Kidney epithelial cell (primary cell): ENCODE results near the gene CACNA1D. TPM values are rescaled to one million over a fixed set of nuclear protein-coding genes. Genes with fewer than 3 reads are reported as not detected.

ENCODE experiments used
- DNase-seq: peaks from one replicate; pipeline ENCODE4 v3.0.0-alpha.2; 2010; ENCODE audit warnings: low read depth
- H3K27me3 ChIP-seq: 2 replicates; pipeline ENCODE4 v1.6.0; 2011; ENCODE audit warnings: low read length; ENCODE audit not compliant: control insufficient read depth, insufficient read depth
- H3K36me3 ChIP-seq: 2 replicates; pipeline ENCODE4 v1.5.1; 2011; ENCODE audit warnings: low read length; ENCODE audit not compliant: control insufficient read depth, insufficient read depth
- H3K4me3 ChIP-seq: 2 replicates; pipeline ENCODE4 v1.5.1; 2011; ENCODE audit warnings: low read depth, mild to moderate bottlenecking, control low read depth, low read length
- CTCF ChIP-seq: IDR thresholded peaks from 2 replicates; pipeline ENCODE4 v1.5.1; 2011; ENCODE audit warnings: mild to moderate bottlenecking, moderate library complexity, low read length, control low read depth, inconsistent platforms; ENCODE audit not compliant: insufficient read depth, poor library complexity, severe bottlenecking
- total RNA-seq: library from RNA; depleted of rRNA; stranded (reverse); fragments of >200 nt; gene quantifications from 2 replicates; pipeline ENCODE4 v1.2.3, GENCODE V29; 2015

The CACNA1D gene
- total RNA-seq, 1 donor from 2014 or later, result 0.21 TPM

DNA sequence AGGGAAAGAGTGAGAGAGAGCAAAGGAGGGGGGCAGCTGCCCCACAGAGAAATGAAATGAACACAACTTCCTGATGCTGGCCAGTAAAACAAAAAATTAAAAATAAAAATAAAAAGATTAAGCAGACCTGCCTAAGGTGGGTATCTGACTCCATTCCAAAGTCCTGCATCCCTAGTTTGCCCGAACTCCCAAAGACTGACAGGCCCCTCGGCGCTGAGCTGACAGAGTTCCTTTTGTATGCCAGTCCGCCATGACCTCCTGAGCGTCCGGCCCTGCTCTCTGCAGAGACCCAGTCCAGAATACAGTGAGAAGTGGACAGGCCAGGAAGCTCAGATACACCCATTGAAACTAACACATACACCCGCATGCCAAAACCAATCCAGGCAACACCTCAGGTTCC lies 296.9 kb downstream of the CACNA1D start:
- TF ChIP-seq CTCF, result no peak
- H3K4me3 ChIP-seq, result no peak overlapping the region
- no peaks in the 10 kb centered on the region for H3K36me3 ChIP-seq
- no peak for DNase-seq
- H3K27me3 ChIP-seq, result peaks cover 3% of the 10 kb centered on the region

DNA sequence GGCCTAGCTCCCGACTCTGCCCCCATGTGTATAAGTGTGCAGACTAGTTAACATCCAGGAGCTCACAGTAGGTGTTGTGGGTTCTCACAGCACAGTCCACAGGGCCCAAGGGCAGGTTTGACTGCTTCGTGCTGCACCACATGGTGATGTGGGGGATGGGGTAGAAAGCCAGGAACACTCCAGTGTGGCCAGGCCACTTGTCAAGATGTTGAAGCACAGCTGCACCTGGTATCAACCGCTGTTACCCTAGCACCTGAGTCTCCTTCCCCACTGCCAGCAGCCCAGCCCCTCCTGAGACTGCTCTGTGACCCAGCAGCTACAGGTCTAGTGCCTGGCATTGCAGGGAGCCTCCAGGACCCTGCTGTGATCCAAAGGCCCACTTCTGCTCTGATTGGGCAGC lies 298.5 kb downstream of the CACNA1D start:
- no peak for TF ChIP-seq CTCF
- Histone ChIP-seq H3K4me3 (no peak overlapping the region), H3K36me3 (no peaks in the 10 kb centered on the region), H3K27me3 (no peaks in the 10 kb centered on the region)
- DNase-seq, result no peak

GRCh38 chr3:53794597-53794996 lies 300.2 kb downstream of the CACNA1D start:
- Histone ChIP-seq H3K36me3 (no peaks in the 10 kb centered on the region), H3K27me3 (no peaks in the 10 kb centered on the region), H3K4me3 (no peak overlapping the region)
- TF ChIP-seq CTCF, result no peak
- DNase-seq, result no peak

DNA sequence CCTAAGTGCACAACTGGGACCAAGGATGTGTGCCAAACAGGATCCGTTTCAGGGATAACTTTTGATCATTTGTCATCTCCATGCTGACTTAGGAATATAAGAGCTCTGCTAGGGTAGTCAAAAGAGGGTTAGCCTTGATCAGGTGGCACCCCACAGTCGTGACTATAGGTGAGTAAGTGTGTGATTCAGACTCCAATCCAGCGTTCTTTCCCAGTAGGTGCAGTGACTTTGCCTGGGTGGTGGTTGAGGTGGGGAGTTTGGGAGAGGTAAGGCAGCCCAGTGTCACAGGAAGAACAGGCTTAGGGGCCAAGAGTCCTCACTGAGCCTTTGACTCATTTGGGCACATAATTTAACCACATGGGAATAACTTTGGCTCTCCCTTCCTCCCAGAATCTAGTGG lies 300.8 kb downstream of the CACNA1D start:
- DNase-seq, result no peak
- Histone ChIP-seq H3K36me3 (no peaks in the 10 kb centered on the region), H3K27me3 (no peaks in the 10 kb centered on the region), H3K4me3 (no peak overlapping the region)
- no peak for TF ChIP-seq CTCF

GRCh38 chr3:53795789-53796560 lies 301.6 kb downstream of the CACNA1D start:
- no peaks in the 10 kb centered on the region for H3K27me3 ChIP-seq
- no peaks in the 10 kb centered on the region for H3K36me3 ChIP-seq
- no peak overlapping the region for H3K4me3 ChIP-seq
- TF ChIP-seq CTCF, result no peak
- DNase-seq, result no peak

DNA sequence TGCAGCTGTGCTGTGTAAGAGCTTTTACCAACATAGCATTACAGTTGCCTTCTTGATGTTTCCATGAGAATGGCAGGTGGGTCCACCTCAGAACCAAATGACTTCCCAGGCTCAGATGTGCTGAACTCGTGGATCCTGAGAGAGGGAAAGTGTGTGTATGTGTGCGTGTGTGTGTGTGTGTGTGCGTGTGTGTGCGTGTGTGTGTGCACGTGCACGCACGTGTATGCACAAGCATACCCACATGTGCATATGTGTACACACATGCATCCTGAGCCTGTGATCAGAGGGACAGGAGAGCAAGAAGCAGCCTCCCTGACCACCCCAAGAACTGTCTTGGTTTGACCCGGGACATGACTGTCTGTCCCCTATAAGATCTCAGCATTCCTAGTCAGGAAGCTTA lies 303.7 kb downstream of the CACNA1D start:
- no peak overlapping the region for H3K4me3 ChIP-seq
- no peak for DNase-seq
- no peaks in the 10 kb centered on the region for H3K27me3 ChIP-seq
- no peaks in the 10 kb centered on the region for H3K36me3 ChIP-seq
- TF ChIP-seq CTCF, result no peak
